Progenitor cell of endocrine pancreas (in vitro differentiated cells): Measurements from ENCODE around the gene PRR16. TPM values are rescaled to one million over a fixed set of nuclear protein-coding genes. Genes with fewer than 3 reads are reported as not detected.

ENCODE experiments used
- DNase-seq: peaks from one replicate; pipeline ENCODE4 v3.0.0; 2021; ENCODE audit warnings: low spot score; ENCODE audit not compliant: unreplicated experiment
- H3K27ac Mint-ChIP-seq: 2 replicates; pipeline ENCODE4 v1.8.0; 2021; ENCODE audit warnings: mild to moderate bottlenecking, moderate library complexity, mixed read lengths
- H3K27me3 Mint-ChIP-seq: 2 replicates; pipeline ENCODE4 v1.8.0; 2021; ENCODE audit warnings: mixed read lengths
- H3K36me3 Mint-ChIP-seq: 2 replicates; pipeline ENCODE4 v1.8.0; 2022; ENCODE audit warnings: mixed read lengths; ENCODE audit not compliant: insufficient read depth
- H3K4me1 Mint-ChIP-seq: 2 replicates; pipeline ENCODE4 v1.8.0; 2021; ENCODE audit warnings: low read depth, mixed read lengths
- H3K4me3 Mint-ChIP-seq: 2 replicates; pipeline ENCODE4 v1.8.0; 2021; ENCODE audit warnings: low read depth, mild to moderate bottlenecking, moderate library complexity, mixed read lengths
- H3K9me3 Mint-ChIP-seq: 2 replicates; pipeline ENCODE4 v1.8.0; 2021; ENCODE audit warnings: low read depth, mixed read lengths
- total RNA-seq: library from RNA; stranded (reverse); gene quantifications from 2 replicates; pipeline ENCODE4 v1.2.1, GENCODE V29; 2021
- TF ChIP-seq, protein P1 (sequence below): fragments of 200-600 bp; sonication (generic); IDR thresholded peaks from one replicate; pipeline ENCODE4 v1.5.0; 2021; ENCODE audit warnings: antibody characterized with exemption, mild to moderate bottlenecking; ENCODE audit not compliant: unreplicated experiment

Gene PRR16
- total RNA-seq, 1 donor from 2014 or later, result not detected

DNA sequence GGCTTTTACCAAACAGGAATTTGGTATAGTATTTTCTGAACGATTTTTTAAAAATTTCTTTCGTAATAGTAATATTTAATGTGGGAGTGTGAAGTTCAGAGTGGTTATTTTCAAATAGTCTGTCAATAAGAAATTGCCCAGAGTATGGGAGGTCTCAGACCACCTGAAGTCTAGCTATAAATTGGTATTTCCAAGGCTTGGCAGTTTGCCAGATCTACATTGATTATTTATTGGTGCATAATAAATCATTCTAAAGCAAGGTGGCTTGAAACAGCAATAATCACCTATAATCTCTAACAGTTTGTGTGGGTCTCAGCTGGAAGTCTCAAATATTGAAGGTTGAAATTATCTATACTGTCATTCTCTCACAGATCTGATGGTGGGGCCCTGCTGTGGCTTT lies 118.5 kb downstream of the PRR16 start:
- Mint-ChIP-seq H3K36me3 (no peaks in the 10 kb centered on the region), H3K27me3 (no peaks in the 10 kb centered on the region), H3K4me3 (no peak overlapping the region), H3K4me1 (no peaks in the 10 kb centered on the region), H3K27ac (no peak overlapping the region), H3K9me3 (peaks cover 3% of the 10 kb centered on the region)
- TF ChIP-seq, protein P1, sequence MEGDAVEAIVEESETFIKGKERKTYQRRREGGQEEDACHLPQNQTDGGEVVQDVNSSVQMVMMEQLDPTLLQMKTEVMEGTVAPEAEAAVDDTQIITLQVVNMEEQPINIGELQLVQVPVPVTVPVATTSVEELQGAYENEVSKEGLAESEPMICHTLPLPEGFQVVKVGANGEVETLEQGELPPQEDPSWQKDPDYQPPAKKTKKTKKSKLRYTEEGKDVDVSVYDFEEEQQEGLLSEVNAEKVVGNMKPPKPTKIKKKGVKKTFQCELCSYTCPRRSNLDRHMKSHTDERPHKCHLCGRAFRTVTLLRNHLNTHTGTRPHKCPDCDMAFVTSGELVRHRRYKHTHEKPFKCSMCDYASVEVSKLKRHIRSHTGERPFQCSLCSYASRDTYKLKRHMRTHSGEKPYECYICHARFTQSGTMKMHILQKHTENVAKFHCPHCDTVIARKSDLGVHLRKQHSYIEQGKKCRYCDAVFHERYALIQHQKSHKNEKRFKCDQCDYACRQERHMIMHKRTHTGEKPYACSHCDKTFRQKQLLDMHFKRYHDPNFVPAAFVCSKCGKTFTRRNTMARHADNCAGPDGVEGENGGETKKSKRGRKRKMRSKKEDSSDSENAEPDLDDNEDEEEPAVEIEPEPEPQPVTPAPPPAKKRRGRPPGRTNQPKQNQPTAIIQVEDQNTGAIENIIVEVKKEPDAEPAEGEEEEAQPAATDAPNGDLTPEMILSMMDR, result no peak
- no peak for DNase-seq

DNA sequence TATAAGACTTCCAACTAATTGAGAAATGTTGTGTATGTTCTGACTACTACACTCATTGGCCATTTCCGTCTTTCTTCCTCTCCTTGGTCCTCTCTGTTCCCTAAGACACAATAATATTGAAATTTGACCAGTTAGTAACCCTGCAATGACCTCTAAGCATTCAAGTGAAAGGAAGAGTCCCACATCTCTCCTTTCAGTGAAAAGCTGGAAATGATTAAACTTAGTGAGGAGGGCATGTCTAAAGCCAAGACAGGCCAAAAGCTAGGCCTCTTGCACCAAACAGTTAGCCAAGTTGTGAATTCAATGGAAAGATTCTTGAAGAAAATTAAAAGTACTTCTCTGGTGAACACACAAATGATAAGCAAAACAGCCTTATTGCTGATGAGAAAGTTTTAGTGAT lies 122.5 kb downstream of the PRR16 start:
- no peaks in the 10 kb centered on the region for H3K9me3 Mint-ChIP-seq
- H3K36me3 Mint-ChIP-seq, result no peaks in the 10 kb centered on the region
- DNase-seq, result no peak
- H3K27ac Mint-ChIP-seq, result no peak overlapping the region
- H3K27me3 Mint-ChIP-seq, result no peaks in the 10 kb centered on the region
- no peak overlapping the region for H3K4me3 Mint-ChIP-seq
- no peaks in the 10 kb centered on the region for H3K4me1 Mint-ChIP-seq
- TF ChIP-seq, protein P1, result no peak

GRCh38 chr5:120591911-120592310 lies 127.8 kb downstream of the PRR16 start:
- Mint-ChIP-seq H3K27ac (no peak overlapping the region), H3K9me3 (peaks cover 5% of the 10 kb centered on the region), H3K27me3 (no peaks in the 10 kb centered on the region), H3K4me1 (no peaks in the 10 kb centered on the region), H3K4me3 (no peak overlapping the region), H3K36me3 (no peaks in the 10 kb centered on the region)
- TF ChIP-seq, protein P1, result no peak
- no peak for DNase-seq

DNA sequence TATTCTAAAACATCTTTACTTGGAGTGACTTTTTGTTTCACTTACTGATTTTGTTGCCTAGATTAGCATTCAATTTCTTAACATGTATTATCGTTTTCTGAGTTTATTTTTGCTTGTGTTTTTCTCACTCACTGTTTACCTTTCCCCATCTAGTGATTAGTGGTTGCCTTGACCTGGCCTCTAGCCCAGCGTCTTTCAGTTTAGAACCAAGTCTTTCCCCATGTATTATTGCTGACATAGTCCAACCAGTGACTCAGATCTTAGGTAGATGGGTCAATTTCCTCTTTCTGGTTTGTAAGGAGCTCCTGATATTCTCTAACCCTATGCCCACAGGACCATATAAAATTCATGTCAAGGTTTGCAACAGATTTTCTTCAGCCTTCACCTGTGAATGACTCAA lies 135.5 kb downstream of the PRR16 start:
- peaks cover 8% of the 10 kb centered on the region for H3K4me1 Mint-ChIP-seq
- no peak overlapping the region for H3K4me3 Mint-ChIP-seq
- DNase-seq, result no peak
- TF ChIP-seq, protein P1, result no peak
- H3K27me3 Mint-ChIP-seq, result no peaks in the 10 kb centered on the region
- no peak overlapping the region for H3K27ac Mint-ChIP-seq
- peaks cover 14% of the 10 kb centered on the region for H3K9me3 Mint-ChIP-seq
- H3K36me3 Mint-ChIP-seq, result no peaks in the 10 kb centered on the region

DNA sequence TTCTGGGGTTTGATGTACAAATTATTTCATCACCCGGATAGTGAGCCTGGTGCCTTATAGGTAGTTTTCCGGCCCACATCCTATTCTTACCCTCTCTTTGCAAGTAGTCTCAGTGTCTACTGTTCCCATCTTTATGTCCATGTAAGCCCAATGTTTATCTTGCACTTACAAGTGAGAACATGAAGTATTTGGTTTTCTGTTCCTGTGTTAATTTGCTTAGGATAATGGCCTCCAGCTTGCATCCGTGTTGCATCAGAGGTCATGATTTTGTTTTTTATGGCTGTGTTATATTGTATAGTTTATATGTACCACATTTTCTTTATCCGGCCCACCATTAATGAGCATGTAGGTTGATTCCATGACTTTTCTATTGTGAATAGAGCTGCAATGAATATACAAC lies 136.5 kb downstream of the PRR16 start:
- no peak for DNase-seq
- no peak overlapping the region for H3K4me3 Mint-ChIP-seq
- peaks cover 14% of the 10 kb centered on the region for H3K9me3 Mint-ChIP-seq
- TF ChIP-seq, protein P1, result no peak
- H3K36me3 Mint-ChIP-seq, result no peaks in the 10 kb centered on the region
- H3K27me3 Mint-ChIP-seq, result peaks cover under 1% of the 10 kb centered on the region
- H3K27ac Mint-ChIP-seq, result no peak overlapping the region
- peaks cover 8% of the 10 kb centered on the region for H3K4me1 Mint-ChIP-seq
